Subcutaneous adipose tissue (tissue), 4 donors: ENCODE results near the gene SLCO6A1. TPM values are rescaled to one million over a fixed set of nuclear protein-coding genes. Genes with fewer than 3 reads are reported as not detected.

ENCODE experiments used
- CTCF ChIP-seq: fragments of 450-650 bp; IDR thresholded peaks from one replicate; pipeline ENCODE4 v1.5.1; 2016; ENCODE audit warnings: low read depth, mild to moderate bottlenecking, control low read depth, antibody characterized with exemption, moderate library complexity
- total RNA-seq, 4 donors: library from RNA; depleted of rRNA; stranded (reverse); fragments of >200 nt; gene quantifications; one replicate each; pipeline ENCODE4 v1.1.0, GENCODE V29; 2016

The SLCO6A1 gene
- total RNA-seq: not detected

GRCh38 chr5:102498271-102499034 lies at the start of gene SLCO6A1:
TSS of gene SLCO6A1 (minus strand) at chr5:102499001. CDS start at chr5:102498844, 157 bp downstream.
- no peak for TF ChIP-seq CTCF

GRCh38 chr5:102547141-102548035 lies 48.6 kb upstream of the SLCO6A1 start:
- no peak for TF ChIP-seq CTCF

- TF ChIP-seq CTCF: no peak
These were observed 46.4 kb upstream of the SLCO6A1 start for GRCh38 chr5:102545175-102545574.

DNA sequence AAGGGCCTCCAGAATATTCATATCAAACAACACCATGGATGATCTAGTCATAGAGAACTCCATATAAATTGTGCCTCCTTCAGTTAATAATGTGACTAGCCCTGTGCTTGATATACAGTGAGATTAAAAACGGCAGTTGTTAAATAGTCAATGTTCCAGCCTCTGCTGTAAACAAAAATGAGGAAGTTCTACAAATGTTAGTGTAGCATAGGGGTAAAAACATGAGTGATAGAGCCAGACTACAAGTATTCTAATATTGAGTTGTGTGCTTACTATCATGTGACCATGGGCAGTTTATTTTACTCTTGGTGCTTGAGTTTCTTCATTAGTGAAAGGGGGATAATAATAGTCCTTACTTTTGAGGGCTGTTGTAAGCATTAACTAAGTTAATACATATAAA lies 43.3 kb upstream of the SLCO6A1 start:
- no peak for TF ChIP-seq CTCF

DNA sequence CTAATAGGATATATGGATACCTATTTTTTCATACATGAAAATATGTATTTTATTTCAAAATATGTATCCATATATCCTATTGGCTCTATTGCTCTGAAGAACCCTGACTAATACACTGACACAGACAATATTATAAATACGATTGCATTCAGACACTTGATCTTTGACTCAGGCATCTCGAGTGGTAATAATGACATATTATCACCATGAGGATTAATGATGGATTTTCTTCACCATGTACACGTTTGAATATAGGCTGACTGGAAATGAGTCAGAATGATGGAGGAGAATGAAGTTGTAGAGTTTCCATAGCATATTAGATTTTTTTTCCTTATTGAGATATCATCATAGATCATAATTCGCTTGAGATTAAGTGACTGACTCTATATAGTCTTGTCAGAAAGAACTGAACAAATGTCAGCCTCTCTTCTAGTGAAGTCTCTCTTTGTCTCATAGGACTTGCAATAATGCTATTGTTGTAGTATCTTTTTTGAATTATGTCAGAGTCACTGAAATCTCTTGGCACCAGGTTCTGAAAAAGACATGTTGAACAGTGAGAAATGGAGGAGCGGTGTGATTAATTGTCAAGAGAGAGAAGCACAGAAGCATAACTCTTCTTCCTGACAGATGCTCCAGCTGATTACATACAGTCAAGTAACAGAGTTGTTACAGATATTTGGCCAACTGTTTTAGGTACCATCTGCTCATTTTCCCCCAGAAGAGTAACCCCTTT lies 41.4 kb upstream of the SLCO6A1 start:
- no peak for TF ChIP-seq CTCF

- TF ChIP-seq CTCF: no peak
These were observed 40.8 kb upstream of the SLCO6A1 start for GRCh38 chr5:102539562-102539961.
